Activated CD4-positive, alpha-beta T cell treated with anti-CD3 and anti-CD28 coated beads for 48 hours (primary cell): ENCODE data around the gene DPYD.

Source experiments
- DNase-seq: peaks from one replicate; pipeline ENCODE4 v3.0.0-alpha.2; 2020

Gene DPYD

DNA sequence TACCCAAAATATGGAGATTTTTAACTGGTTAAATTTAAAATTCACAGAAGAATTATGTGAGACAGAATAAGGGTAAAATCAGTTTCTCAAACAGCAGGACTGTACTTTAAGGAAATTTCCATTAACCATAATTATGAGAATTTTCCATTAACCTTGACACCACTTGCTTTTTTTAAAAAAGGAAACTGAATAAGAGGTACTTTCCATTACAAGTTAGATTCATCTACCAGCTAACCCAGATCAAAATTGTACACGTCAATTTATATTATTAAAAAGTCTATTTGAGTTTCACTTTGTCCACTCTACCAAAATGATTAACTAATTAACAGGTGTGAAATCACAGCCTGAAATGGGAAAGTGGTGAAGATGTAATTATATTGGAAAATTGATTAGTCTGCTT is 414.5 kb downstream of the DPYD start:
- no peak for DNase-seq

DNA sequence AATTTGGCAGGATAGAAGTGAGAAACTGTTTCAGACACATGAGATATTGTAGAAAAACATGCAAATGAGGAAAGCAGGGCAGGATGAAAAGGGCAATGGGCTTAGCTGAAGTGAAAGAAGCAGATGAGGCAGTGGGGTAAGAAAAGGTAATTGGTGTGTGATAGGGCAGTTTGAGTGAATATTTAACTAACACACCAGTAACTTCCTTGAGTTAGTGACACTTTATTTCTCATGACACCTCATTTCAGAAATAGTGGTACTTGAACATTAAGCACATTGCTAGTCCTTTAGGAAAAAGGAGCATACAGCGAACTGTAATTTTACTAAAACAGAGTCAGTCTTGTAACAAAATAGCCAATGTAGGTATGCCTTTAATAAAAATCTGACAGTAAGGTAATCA is 415.0 kb downstream of the DPYD start:
- no peak for DNase-seq

DNA sequence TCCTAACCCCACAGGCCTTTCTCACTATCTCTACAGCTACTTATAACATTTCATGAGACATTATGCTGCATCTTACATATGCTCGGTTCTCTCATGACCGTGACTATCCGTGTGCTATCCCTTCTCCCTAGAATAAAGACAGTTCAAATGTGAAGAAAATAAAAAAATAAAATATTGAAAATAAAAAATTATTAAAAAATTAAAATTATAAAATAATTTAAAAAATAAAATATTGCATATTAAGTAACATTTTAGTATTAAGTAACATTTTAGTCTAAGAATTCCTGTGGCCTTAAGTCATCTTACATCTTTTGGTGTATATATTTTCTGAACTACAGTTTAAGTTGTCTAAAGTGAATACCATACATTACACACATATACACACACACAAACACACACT is 415.5 kb downstream of the DPYD start:
- no peak for DNase-seq

DNA sequence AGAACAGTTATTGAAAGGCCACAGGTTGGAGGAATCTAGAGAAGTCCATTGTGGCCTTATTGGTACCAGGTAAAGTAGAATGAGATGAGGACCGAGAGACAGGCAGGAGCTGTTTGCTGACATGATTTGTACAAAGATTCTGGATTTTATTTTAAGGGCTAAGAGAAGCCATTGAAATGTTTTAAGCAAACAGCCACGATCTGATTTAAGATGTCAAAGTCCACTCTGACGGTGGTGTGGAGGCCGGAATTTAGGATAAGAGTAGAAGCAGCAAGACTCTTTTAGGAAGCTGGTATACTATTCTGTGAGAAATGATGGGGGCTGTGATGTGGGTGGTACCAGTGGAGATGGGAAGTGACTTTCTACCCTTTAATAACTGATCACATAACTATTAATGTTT is 418.5 kb downstream of the DPYD start:
- no peak for DNase-seq

DNA sequence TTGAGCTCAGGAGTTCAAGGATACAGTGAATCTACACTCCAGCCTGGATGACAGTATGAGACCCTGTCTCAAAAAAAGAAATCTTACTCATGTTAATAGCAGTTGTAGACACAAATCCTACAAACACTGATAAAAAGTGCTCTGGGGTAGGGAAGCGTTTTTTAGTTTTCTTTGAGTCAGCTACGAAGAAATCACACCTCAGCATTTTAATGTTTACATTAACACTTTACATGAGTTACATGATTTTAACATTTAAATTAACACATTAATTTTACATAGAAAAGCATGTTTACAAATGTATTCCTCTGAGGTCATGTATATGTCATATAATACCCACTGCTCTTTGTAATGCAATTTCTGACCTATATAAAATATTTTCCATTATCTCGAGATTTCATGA is 419.2 kb downstream of the DPYD start:
- DNase-seq = no peak

DNA sequence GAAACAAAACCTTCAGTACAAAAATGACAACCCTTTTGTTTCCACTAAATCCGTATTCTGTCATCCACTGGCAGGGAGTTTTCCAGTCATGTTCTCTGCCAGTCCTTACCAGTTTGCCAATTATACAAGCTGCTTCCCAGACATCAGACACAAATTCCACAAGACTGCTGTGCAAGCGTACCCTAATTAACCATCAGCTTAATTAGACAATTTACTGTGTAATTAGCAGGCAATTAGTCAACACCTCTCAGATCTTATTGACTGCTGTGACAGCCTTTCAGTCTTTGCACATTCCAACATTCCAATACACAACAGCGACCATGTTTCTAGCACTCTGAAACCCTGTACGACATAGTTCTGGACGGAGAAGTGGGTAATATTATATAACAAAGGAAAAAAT is 420.1 kb downstream of the DPYD start:
- no peak for DNase-seq

DNA sequence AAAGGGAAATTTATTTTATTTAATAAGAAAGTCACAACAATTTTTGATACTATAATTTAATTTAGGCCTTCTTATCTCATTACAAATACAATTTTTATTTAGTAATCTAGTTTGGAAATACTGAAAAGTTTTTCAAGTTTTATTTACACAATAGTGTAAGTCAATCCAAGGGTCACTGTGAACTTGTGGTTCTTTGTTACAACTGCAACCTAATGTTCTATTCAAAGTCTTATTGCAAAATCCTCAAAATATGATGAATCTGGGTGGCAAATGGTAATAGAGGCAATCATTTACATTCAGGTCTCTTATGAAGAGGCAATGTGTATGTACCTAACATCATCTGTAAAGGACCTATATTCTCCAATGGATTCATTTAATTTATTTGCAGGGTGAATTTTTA is 421.2 kb downstream of the DPYD start:
- no peak for DNase-seq

DNA sequence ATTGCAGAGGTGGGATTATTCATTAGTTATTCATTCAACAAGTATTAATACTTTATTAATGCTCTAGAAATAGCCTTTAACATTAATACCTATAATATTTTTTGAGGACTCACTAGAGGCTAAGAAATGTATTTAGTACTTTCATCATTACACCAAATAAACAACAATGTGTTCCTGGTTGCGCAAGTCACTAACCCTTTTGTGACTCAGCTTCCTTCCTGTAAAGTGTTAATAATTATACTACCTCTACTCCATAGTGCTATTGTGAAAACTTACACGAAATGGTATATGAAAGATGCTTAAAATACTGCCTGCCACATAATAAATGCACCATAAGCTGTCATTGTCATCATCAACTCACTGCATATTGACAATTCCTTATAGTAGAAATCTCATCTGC is 431.0 kb downstream of the DPYD start:
- DNase-seq = no peak

DNA sequence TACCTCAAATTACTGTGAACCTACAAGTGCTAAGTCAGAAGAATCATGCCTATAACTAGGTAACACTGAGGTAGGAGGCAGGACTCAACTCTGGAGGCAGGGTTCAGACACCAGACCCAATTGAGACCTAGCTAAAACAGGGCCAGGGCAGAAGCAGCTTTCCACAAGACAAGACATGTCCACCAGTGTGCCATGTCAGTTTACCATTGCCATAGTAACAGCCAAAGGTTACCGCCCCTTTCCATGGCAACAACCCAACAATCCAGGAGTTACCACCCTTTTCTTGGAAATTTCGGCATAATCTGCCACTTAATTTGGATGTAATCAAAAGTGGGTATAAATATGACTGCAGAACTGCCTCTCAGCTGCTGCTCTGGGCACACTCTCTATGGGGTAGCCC is 432.3 kb downstream of the DPYD start:
- DNase-seq = no peak

DNA sequence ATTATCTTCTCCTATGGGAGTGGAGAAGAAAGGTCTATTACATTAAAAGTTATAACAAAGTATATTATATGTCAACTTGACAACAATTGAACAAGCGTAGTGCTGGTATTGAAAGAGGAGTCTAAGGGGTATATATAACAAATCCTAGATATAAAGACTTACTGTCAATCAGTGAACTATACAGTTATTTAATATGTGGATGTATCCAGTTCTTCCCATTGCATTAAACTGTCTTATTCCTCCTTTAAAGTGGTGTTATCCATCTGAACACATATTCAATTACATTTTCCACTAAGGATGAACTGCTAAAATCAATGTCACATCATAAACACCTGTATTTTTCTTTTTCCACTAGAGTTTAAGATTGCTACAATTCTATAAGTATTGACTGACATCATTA is 438.8 kb downstream of the DPYD start:
- no peak for DNase-seq

DNA sequence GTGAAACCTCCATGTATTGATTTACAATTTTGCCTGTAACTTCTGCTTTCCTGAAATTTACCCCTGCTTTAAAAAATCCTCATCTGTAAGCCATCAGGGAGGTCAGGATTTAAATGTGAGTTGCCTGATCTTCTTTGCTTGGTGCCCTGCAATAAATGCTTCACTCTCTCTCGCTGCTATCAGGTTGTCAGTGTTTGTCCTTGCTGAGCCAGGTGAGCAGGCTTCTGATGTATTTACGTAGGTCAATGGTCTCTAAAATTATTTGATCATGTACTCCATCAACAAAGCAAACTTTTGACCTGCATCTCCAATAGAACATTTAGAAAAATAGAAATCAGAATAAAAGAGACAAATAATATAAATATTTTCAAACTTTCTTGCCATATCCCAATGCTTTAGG is 453.4 kb downstream of the DPYD start:
- DNase-seq = no peak

DNA sequence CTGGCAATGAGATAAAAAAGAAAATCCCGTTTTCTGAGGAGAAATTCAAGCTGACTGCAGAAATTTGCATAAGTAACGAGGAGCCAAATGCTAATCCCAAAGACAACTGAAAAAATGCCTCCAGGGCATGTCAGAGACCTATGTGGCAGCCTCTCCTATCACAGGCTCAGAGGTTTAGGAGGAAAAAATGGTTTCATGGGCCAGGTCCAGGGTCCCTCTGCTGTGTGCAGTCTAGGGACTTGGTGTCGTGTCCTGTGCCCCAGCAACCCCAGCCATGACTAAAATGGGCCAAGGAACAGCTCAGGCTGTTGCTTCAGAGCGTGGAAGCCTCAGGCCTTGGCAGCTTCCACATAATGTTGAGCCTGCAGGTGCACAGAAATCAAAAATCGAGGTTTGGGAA is 456.5 kb downstream of the DPYD start:
- DNase-seq = no peak

DNA sequence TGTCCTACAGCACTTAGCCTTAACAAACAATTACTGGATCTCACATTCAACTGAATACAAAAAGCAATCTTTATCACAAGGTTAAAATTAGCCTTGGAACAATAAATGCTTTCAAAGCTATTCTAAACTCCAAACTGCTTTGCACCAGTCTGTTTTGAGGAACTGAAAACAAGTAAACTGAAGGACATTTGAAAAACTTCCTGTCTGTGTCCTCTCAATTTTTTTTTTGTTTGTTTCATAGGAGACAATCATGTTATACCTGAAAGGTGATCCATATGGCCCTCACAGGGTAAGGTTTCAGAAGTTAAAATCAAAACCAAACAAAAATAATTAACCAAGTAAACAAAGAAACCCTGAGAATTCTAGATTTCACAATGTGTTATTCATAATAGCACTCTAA is 459.1 kb downstream of the DPYD start:
- DNase-seq = no peak

DNA sequence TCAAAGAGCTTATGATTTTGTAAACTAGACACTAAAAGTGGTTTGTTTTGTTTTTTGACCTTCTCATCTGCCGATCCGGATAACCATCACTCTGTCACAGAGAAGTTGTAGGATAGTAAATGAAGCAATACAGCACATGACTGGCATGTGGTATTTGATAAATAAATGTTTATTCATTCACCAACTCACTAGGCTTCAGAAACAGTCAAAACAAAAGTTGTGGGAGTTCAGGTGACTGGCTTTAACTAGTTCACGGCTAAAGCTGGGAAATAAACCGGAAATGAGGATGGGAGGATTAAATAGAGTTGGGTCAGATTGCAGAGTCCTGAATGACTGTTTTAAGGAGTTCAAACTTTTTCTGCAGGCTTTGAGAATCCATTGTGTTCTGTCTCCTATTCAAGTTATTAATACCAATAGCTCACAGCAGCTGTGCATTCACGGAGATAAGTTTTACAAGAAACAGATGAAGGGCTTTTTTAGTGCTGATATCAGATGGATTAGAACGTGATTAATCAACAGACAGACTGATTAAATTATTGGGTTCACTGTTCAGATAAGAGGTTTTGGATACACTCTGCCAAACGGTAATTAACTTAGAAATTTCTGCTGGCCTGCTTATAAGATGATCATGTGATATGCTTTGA is 463.3 kb downstream of the DPYD start:
- no peak for DNase-seq

DNA sequence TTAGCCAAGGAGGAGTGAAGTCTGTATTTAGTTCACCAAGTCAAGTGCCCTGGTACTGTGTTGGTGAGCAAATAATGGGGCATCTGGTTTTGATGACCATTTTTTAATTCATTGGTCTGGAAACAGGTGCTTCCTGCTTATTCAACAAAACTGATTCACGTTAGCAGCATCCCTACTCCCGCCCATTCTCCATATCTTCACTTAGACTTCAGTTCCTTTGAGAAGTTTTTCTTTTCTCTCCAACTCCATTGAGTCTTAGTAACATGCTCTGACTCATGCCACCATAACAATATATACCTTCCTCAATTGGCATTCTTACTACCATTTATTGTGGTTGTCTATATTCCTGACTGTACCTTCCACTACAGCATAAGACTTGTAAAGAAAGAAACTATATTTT is 468.9 kb downstream of the DPYD start:
- DNase-seq = no peak

DNA sequence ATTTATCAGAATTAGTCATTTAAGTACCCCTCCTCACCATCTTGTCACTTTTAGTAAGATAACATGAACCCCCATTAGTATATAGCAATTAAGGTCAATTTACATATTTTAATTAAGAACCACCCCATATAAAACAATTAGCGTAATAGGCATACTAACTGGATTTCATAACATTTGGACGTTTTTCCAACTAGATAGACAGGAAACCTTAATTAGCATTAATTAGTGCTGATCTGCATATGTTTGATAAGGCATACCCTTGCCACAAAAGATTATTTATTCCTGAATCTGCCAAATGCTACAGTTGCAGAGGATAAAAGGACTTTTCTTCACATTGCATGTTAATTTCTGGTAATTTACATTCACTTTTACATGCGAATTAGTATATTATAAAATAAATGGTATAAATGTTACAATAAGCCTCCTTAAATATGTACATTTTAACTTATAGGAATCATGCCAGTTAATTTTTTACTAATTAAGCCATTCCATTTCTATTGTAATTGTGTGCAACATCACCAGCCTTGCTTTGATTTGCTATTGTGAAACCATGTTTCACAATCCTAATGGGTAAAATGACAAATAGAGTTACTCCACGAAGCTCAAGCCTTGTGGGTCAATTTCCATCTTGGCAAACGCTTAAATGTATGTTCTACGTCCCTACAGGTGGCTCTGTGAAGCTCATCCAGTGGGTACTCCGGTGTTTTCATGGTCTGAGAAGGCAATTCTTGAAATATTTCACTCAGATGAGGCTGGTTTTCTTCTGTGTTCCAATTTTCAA is 469.6 kb downstream of the DPYD start:
- no peak for DNase-seq

DNA sequence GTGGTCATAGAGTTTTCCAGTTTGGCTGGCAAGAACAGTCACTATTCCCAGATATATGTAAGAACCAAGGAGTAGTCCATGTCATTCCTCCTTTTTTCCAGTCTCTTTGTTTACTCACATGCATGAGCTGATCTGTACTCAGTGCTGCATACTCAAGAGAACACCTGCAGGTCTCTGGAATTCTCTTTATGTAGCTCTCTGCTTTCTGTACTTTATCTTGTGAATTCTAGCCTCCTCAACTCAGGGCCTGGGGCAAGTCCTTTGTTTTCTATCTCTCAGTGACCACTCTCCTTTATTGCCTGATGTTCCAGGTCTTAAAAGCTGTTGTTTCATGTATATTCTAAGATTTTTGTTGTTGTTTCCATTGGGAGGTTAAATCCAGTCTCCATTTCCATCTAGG is 478.9 kb downstream of the DPYD start:
- DNase-seq = no peak

DNA sequence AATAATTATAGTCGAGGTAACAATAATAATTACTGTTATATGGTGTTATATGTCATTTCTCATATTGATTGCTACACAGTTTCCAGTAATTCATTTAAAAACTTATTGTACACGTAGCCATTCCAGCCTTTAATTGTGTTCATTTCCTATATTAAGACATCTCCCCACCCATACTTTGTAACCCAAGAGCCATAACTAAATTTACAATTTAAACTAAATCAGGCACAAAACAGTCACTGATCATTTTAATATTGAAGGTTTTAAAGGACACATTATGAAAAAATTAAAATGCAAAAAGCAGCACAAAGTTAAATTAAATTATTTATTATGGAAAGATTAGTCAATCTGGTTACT is 487.0 kb downstream of the DPYD start:
- no peak for DNase-seq

DNA sequence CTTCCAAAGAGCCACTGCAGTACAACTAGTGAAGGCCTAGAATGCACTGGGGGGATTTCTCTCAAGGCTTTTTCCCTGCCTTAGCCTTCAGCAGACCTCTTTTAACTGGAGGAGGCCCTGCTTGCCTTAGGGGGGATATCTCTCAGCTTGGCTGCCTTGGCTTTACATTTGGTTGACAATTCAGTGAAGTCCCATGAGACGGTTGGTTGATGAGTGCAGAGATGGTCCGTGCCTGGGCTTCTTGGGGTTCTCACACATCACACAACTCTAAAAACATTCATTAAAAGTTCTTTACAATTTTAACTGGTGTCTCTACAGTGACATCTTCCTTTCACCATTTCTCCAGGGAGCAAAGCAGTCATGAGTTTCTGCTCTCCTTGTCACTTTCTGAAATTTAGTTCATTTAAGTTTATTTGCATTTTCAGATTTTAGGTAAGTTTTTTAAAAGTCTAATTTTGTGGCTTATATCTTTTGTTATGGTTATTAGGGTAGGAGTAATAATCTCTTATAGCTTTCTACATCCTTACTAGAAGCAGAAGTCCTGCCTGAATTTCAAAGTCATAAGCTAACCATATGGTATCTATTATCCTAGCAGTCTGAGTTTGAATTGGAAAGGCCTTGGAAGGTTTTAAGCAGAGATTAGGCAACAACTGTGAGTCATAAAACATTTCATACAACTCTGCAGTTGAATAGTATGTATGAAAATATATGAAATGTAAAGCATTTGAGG is 487.6 kb downstream of the DPYD start:
- DNase-seq = no peak

DNA sequence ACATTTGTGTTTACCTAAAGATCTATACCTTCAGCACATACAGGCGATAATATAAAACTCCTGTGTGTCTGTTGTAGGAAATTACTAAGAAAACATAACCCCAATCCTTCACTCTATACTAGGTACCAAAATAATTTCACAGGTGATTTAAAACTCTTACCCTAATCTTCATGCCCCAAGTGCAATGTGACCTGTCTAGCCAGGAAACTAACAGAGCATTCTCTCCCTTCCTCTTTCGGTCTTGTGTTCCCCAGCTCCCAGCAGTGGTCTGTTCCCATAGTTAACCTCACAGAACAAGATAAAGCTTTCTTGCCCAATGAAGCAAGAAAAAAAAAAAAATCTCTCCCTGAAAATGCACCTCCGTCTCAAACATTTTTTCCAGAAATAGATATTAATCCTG is 493.5 kb downstream of the DPYD start:
- DNase-seq = no peak

DNA sequence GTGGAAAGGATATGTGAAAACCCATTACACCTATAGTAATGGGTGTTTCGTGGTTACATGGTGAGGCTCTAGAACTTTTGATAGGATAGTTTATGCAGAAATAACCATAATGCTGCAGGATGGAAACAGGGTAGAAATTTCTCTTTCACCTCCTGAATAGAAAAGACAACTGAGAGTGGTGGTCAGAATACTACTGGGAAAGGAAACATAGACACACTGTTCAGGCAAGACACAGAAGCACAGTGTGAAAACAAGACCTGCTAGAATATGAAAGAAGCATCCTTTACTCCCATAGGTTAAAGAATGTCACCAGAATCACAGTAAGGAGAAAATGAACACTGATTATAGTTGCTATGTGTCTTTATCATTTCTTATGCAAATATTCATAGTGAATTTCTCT is 496.6 kb downstream of the DPYD start:
- no peak for DNase-seq

DNA sequence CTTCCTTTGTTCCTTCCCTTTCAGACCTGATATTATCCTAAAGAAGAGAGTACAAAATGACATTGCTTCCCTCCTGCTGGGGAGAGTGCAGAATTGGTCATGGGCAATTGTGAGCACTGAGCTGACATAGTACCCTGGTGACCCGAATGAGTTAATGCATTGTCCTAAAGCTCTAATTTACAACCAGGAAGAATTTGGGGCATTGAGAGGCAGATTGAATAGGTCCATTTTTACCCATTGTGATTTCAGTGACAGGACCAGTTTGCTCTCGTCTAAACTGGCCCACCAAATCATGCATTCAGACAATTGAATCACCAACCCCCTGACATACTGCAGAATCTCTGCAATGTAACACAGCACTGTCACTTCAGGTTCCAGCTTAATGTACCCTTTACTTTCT is 497.4 kb downstream of the DPYD start:
- DNase-seq = no peak

DNA sequence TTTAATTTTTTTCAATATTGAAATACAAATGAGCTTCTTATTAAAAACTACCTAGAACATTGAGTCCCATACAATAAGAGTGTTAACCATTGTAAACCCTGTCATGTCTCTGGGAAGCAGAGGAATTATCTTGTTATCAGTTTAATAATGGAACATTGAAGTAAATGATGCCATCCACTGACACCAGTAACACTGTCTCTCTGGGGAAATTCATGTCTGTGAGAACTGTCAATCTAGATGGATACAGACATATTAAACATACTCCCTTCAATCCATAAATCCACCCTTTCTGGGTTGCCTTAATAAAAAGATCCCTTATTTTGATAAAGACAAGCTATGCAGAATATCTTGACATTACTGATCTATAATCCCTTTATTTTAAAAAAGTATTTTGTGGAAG is 503.2 kb downstream of the DPYD start:
- DNase-seq = no peak

DNA sequence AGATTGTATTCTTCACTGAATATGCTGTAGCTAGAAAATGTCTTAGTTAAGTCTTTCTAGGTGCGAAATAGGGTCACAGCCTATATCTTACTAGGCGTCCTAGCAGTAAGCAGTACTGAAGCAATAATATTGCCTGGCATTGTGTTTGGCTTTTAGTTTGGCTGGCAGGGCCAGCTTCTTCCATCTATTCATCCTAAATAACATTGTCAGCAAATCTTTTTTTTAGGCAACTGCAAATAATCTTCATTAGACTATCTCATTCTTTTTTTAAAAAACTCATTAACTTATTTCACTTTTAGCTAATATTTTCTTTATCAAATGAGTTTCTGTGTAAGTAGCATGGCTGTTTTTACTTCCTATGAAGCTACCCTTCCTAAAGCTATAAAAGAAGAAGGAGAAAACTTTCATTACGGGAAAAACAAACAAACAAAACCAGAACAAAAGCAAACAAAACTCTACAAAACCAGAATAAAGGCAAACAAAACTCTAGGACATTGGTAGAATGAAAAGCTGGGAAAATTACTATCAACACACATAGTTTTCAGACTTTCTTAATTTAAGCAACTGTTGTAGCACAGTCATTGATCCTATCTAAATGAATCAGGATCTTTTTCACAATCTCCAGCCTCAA is 506.0 kb downstream of the DPYD start:
- DNase-seq = no peak
